ENCODE measurements around the gene DOP1A. TPM values are rescaled to one million over a fixed set of nuclear protein-coding genes. Genes with fewer than 3 reads are reported as not detected.

DOP1A gene
- total and polyA plus RNA-seq, 8 donors = 19.7 to 42.1 (median 32.5) TPM

GRCh38 chr6:83042467-83043053 lies 24.9 kb upstream of the DOP1A start:
- TF ChIP-seq CTCF (IDR thresholded peaks at IDR 0.05) = no peak
- no peaks in the 10 kb centered on the region for H3K9me3 ChIP-seq
- H3K27me3 ChIP-seq = no peaks in the 10 kb centered on the region
- intact Hi-C loops (cut with DNase I) = no loop called here
- H3K36me3 ChIP-seq = no peaks in the 10 kb centered on the region
- no peak overlapping the region for H3K27ac ChIP-seq
- H3K4me3 ChIP-seq = no peak overlapping the region
- ATAC-seq (no peak), DNase-seq (no peak)
- no peaks in the 10 kb centered on the region for H3K4me1 ChIP-seq

GRCh38 chr6:83044091-83044768 lies 23.2 kb upstream of the DOP1A start:
- Histone ChIP-seq H3K36me3 (no peaks in the 10 kb centered on the region), H3K4me1 (no peaks in the 10 kb centered on the region), H3K4me3 (no peak overlapping the region), H3K27me3 (no peaks in the 10 kb centered on the region), H3K9me3 (no peaks in the 10 kb centered on the region), H3K27ac (no peak overlapping the region)
- ATAC-seq (no peak), DNase-seq (no peak)
- TF ChIP-seq CTCF (IDR thresholded peaks at IDR 0.05) = no peak
- intact Hi-C loops (cut with DNase I) = no loop called here

DNA sequence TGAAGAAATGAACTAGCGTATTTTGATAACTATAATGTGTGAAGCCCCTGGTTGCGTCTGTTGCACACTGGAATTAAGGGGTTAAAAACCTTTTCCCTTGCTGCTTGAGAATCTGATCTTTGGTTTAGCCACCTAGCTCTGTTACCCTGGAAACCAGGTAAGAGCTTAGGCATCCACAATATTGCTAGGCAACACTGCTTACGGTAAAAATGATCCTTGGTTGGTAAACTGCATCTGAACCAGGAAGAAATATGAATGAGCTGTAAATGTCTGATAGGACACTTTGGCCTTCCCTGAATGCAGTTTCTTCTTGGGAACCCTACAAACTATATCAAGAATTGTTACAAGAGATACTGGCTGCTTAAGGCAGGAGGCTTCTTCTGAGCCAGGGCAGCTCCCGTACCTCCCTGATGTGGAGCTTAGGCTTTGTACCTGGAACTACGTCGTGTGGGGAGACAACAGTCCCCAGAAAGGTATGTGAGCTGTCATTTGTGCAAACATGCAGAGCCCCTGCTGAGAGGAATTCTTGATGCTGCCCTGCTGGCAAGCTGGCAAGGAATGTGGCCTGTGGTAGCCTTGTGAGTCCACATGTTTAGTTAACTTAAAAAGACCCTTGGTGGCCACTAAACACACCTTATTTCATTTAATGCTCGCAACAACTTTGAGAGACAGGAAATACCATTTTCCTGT lies 20.3 kb upstream of the DOP1A start:
- intact Hi-C loops (cut with DNase I) = no loop called here
- Histone ChIP-seq H3K27me3 (no peaks in the 10 kb centered on the region), H3K4me3 (no peak overlapping the region), H3K36me3 (no peaks in the 10 kb centered on the region), H3K4me1 (no peaks in the 10 kb centered on the region), H3K9me3 (no peaks in the 10 kb centered on the region), H3K27ac (no peak overlapping the region)
- ATAC-seq = no peak
- TF ChIP-seq CTCF (IDR thresholded peaks at IDR 0.05) = no peak
- DNase-seq = no peak

GRCh38 chr6:83051377-83052172 lies 15.9 kb upstream of the DOP1A start:
- no peak overlapping the region for H3K4me3 ChIP-seq
- no peaks in the 10 kb centered on the region for H3K9me3 ChIP-seq
- H3K4me1 ChIP-seq = no peaks in the 10 kb centered on the region
- peaks cover 0 to 9% of the 10 kb centered on the region in 2 donors for H3K36me3 ChIP-seq
- no peak overlapping the region for H3K27ac ChIP-seq
- no peak for DNase-seq
- no peak for ATAC-seq
- TF ChIP-seq CTCF (IDR thresholded peaks at IDR 0.05) = no peak
- intact Hi-C loops (cut with DNase I) = no loop called here
- no peaks in the 10 kb centered on the region for H3K27me3 ChIP-seq

DNA sequence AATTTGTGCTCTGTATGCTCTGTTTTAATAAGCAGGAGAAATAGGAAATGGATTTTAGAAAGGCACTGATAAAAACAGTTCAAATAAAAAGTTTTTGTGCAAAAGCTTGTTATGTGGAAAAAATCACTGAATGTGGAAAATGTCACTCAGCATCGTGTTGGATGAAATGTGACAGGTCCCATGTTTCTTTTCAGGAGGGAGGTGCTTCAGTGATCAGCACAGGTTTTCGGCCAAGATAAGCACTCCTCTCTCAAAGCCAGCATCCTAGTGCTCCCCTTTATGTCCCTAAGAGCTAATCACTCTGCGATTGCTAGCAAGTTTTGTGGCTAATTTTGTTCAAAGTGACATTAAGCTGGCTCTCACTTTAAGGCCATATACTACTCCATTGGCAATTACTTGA lies 13.8 kb upstream of the DOP1A start:
- H3K4me1 ChIP-seq = no peaks in the 10 kb centered on the region
- TF ChIP-seq CTCF (IDR thresholded peaks at IDR 0.05) = no peak
- ATAC-seq (no peak), DNase-seq (no peak)
- peaks cover 0 to 12% of the 10 kb centered on the region in 2 donors for H3K36me3 ChIP-seq
- no peak overlapping the region for H3K4me3 ChIP-seq
- intact Hi-C loops (cut with DNase I) = no loop called here
- no peaks in the 10 kb centered on the region for H3K9me3 ChIP-seq
- H3K27me3 ChIP-seq = no peaks in the 10 kb centered on the region
- H3K27ac ChIP-seq = no peak overlapping the region
